ENCODE measurements around the gene NPAS3. TPM values are rescaled to one million over a fixed set of nuclear protein-coding genes. Genes with fewer than 3 reads are reported as not detected.

NPAS3 gene
- total RNA-seq, 2 experiments from 2014 or later = not detected

GRCh38 chr14:33287189-33287588, 348.5 kb downstream of the NPAS3 start:
- Histone ChIP-seq H3K4me1 (ENCODE audit: insufficient read depth, low read length, poor library complexity, severe bottlenecking) (no peaks in the 10 kb centered on the region), H3K79me2 (ENCODE audit: insufficient read depth, low read depth, low read length) (no peaks in the 10 kb centered on the region), H3K9me3 (ENCODE audit: low read length) (no peaks in the 10 kb centered on the region), H3K36me3 (ENCODE audit: insufficient read depth, low read length) (no peaks in the 10 kb centered on the region), H4K20me1 (ENCODE audit: insufficient read depth, low read length) (no peaks in the 10 kb centered on the region), H3K27ac (ENCODE audit: low read depth, low read length, poor library complexity, severe bottlenecking) (no peak overlapping the region), H3K4me3 (ENCODE audit: low read depth, low read length, poor library complexity, severe bottlenecking) (no peak overlapping the region), H3K9me2 (ENCODE audit: insufficient read depth, low read length) (no peaks in the 10 kb centered on the region), H3K4me2 (ENCODE audit: low read length) (no peak overlapping the region), H2AFZ (ENCODE audit: low read length) (no peak overlapping the region)
- intact Hi-C loops (cut with micrococcal nuclease; ENCODE audit: unreplicated experiment) = no loop called here
- ChIA-PET POLR2A (interaction anchor here (0.7 kb wide), 1 partner anchor 30 kb away, joined by 4 read pairs; no protein-coding TSS in a partner anchor), CTCF (ENCODE audit: unreplicated experiment) (no interaction called here)
- no peak for DNase-seq (ENCODE audit: low spot score)
- TF ChIP-seq CTCF (conservative IDR thresholded peaks at IDR 0.05; ENCODE audit: low read length) (no peak), EZH2phosphoT487 (IDR thresholded peaks at IDR 0.05; ENCODE audit: borderline replicate concordance, low read depth, low read length) (no peak)
- BruUV-seq (replicated peaks) = no TSS peak

GRCh38 chr14:33290641-33291040, 352.0 kb downstream of the NPAS3 start:
- H3K4me2 ChIP-seq (ENCODE audit: low read length) = no peak overlapping the region
- TF ChIP-seq CTCF (conservative IDR thresholded peaks at IDR 0.05; ENCODE audit: low read length) = no peak
- TF ChIP-seq EZH2phosphoT487 (IDR thresholded peaks at IDR 0.05; ENCODE audit: borderline replicate concordance, low read depth, low read length) = no peak
- H3K9me3 ChIP-seq (ENCODE audit: low read length) = no peaks in the 10 kb centered on the region
- no peaks in the 10 kb centered on the region for H3K36me3 ChIP-seq (ENCODE audit: insufficient read depth, low read length)
- H3K4me3 ChIP-seq (ENCODE audit: low read depth, low read length, poor library complexity, severe bottlenecking) = no peak overlapping the region
- intact Hi-C loops (cut with micrococcal nuclease; ENCODE audit: unreplicated experiment) = no loop called here
- no peak overlapping the region for H3K27ac ChIP-seq (ENCODE audit: low read depth, low read length, poor library complexity, severe bottlenecking)
- DNase-seq (ENCODE audit: low spot score) = no peak
- no peaks in the 10 kb centered on the region for H3K79me2 ChIP-seq (ENCODE audit: insufficient read depth, low read depth, low read length)
- H3K4me1 ChIP-seq (ENCODE audit: insufficient read depth, low read length, poor library complexity, severe bottlenecking) = no peaks in the 10 kb centered on the region
- ChIA-PET POLR2A (interaction anchor here (0.6 kb wide), 1 partner anchor 354 kb away, joined by 3 read pairs; no protein-coding TSS in a partner anchor), CTCF (ENCODE audit: unreplicated experiment) (no interaction called here)
- H4K20me1 ChIP-seq (ENCODE audit: insufficient read depth, low read length) = no peaks in the 10 kb centered on the region
- no TSS peak for BruUV-seq (replicated peaks)
- H2AFZ ChIP-seq (ENCODE audit: low read length) = peak overlapping the region; percentile 19; the same call in 1 of the 2 replicates
- no peaks in the 10 kb centered on the region for H3K9me2 ChIP-seq (ENCODE audit: insufficient read depth, low read length)

GRCh38 chr14:33291529-33292104, 352.9 kb downstream of the NPAS3 start:
- ChIA-PET POLR2A (no interaction called here), CTCF (ENCODE audit: unreplicated experiment) (no interaction called here)
- no peak for DNase-seq (ENCODE audit: low spot score)
- Histone ChIP-seq H3K27ac (ENCODE audit: low read depth, low read length, poor library complexity, severe bottlenecking) (no peak overlapping the region), H3K79me2 (ENCODE audit: insufficient read depth, low read depth, low read length) (no peaks in the 10 kb centered on the region), H3K4me1 (ENCODE audit: insufficient read depth, low read length, poor library complexity, severe bottlenecking) (no peaks in the 10 kb centered on the region), H3K4me3 (ENCODE audit: low read depth, low read length, poor library complexity, severe bottlenecking) (no peak overlapping the region), H3K9me3 (ENCODE audit: low read length) (no peaks in the 10 kb centered on the region), H4K20me1 (ENCODE audit: insufficient read depth, low read length) (no peaks in the 10 kb centered on the region), H3K4me2 (ENCODE audit: low read length) (no peak overlapping the region), H3K36me3 (ENCODE audit: insufficient read depth, low read length) (no peaks in the 10 kb centered on the region), H2AFZ (ENCODE audit: low read length) (no peak overlapping the region), H3K9me2 (ENCODE audit: insufficient read depth, low read length) (no peaks in the 10 kb centered on the region)
- BruUV-seq (replicated peaks) = no TSS peak
- TF ChIP-seq CTCF (conservative IDR thresholded peaks at IDR 0.05; ENCODE audit: low read length) = no peak
- no peak for TF ChIP-seq EZH2phosphoT487 (IDR thresholded peaks at IDR 0.05; ENCODE audit: borderline replicate concordance, low read depth, low read length)
- intact Hi-C loops (cut with micrococcal nuclease; ENCODE audit: unreplicated experiment) = no loop called here
